ENCODE results near the gene ARAP1.
"Not testable (repeated sequence)": the region's sequence is repeated elsewhere in the genome, so short reads cannot be mapped to it uniquely, and the experiment has no call there.

ARAP1 gene

DNA sequence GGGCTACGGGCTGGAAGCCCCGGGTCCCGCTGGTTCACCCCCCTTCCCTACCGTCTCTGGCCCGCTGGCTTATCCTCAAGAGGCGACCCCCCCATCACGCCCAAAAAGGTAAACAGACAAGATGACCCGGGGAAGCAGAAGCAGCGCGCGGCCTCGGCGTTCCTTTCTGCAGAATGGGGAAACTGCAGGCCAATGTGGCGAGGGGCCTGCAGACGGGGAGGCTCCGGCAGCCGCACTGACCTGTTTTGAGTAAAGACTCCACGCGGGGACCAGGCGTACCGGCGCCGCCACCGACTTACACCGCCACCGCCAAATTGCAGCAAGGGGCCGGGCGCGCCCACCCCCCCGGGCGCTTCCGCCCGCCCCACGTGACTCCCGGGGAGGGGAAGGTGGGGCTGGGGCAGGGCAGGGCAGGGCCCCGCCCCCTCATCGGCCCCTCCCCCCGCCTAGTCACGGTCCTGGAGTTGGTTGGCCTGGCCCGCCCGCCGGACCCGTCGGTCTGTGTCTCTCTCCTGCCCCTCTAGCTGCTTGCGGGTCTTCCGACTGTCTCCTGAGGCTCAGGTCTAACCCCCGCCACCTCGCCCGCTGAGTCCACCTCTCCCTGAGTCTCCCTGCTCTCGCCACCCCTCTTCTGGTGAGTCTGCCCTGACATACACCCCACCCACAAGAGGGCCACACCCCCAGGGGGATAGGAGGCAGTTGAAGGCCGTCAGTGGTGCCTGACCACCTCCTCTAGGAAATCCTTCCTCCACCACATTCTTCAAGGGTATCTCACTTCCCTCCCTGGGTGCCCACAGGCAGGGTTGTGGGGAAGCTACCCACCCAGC is at the start of gene ARAP1:
Gene ARAP1, minus strand, starts transcription at position 321 of the 827 bp plus-strand sequence. CDS start 25,280 bp downstream, outside the sequence.
- peak; percentile 67 for DNase-seq

DNA sequence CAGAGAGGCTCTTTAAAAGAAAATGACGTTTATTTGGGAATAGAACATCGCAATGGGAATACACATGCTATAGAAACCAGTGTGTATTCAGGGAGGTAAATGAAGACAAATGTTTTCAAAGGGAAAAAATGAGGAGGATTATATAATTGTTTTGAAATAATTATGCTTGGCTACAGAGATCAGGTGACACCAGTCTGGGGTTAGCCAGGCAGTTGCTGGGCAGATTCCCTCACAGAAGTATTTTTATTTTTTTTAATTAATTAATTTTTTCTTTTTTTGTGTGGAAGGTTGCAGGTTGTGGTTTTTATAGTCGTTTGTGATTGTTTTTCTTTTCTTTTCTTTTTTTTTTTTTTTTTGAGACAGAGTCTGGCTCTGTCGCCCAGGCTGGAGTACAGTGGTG is 47.2 kb upstream of the ARAP1 start:
- DNase-seq = no peak

DNA sequence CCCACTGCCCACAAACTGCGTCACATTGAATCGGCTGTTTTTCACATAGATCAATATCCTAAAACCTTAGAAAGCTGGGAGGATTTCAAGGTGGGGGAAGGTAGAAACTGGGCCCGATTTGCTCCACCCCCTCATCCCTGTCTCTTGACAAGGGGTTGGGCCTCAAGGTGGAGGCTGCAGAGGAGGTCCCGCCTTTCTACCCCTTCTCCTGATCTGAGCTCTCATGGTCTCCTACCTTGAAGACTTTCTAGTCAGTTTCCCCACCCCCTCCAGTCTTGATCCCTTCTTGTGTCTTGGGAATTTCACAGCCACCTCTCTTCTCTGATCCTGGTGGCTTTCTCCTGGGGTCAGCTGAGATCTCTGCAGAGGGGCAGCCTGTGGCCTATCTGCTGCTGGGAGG is 46.2 kb upstream of the ARAP1 start:
- no peak for DNase-seq

DNA sequence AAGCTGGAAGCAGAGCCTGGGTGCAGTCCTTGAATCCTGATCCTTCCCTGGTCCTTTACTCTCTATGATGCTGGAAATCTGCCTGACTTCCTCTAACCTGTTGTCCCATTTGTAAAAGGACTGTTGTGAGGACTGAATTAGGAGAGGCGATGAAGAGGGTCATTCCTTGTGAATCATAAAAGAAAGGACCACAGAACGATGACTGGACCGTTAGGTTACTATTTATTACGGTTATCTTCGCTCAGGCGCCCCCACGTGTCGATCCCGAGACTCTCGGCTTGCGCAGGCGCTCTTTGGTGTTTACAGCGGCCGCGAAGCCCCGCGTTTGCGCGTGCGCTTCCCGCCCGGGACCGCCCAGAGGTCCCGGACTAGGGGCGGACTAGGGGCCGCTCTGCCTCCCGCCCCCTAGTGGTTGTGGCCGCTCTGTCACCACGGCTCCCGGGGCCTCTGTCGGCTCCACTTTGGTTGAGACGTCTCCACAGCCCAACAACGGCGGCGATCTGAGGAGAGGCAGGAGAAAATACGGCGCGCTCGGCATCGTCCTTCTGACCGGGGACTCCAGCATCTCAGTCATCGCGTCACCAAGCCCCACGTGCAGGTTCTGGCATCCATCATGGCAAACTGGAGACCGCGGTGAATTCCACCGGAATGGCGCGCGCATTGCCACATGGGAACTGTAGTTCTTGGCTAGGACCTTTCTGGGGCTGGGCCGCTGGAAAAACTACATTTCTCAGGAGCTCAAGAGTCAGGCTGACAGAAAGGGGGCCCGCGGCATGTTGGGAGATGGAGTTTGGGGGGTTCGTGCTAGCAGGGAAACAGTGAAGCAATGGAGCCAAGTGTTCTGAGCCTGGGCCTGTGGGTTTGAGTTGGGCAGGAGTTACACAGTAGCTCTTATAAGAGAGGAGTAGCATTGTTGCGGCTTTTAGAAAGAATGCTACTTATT is 41.5 kb upstream of the ARAP1 start, which contains the start of gene STARD10:
Gene STARD10, minus strand, starts transcription at position 623 of the 943 bp plus-strand sequence. CDS start 12,866 bp downstream, outside the sequence.
- peak; percentile 93 for DNase-seq

DNA sequence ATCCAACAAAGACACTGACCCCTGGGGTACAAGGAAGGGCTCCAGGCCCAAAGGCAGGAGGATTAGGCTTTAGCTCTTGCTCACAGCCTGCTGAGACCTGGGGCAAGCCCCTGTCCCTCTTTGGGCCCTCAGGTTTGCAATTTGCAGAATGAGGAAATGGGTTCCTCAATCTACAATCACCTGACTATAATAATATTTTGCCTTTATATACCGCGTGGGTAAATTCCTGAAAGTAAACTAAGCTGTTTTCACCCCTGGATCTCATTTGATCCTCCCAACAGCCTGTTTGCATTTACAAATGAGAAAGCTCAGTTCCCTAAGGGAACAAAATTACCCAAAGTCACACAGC is 40.8 kb upstream of the ARAP1 start:
- no peak for DNase-seq

DNA sequence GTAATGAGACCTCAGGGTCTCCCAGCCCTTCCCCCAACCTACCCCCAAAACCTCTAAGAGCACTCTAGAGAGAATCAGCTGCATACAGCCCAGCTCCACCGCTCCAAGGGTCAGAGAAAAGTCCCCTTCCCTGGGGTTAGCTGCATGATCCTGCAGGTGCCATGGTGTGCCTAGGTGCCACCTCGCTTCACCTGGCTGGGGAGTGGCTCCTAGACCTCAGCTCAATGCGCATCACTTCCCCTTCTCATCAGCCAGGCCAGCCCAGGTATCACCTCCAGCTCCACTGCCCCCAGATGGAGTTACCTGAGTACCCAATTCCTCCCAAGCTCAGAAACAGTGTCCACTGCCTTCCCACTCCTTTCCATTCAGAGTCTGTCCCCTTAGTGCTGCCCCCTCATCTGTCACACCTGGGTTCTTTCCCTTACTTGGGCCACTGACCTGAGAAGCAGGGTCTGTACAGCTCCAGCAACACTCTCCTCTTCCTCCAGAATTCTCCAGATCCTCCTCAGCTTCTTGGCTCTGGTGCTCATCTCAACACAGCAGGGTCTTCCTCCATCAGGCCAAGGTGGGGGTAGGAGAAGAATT is 40.3 kb upstream of the ARAP1 start:
- no peak for DNase-seq

DNA sequence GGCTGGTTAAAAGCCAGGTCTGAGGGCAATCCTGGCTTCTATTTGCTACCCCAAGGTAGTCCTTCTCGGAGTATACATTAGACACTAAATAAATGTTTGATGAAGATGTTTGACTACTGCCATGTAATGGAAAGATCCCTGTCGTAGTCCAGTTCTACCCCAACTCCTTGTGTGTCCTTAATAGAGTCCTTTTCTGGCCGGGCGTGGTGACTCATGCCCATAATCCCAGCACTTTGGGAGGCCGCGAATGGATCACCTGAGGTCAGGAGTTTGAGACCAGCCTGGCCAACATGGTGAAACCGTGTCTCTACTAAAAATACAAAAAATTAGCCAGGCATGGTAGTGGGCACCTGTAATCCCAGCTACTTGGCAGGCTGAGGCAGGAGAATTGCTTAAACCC is 39.0 kb upstream of the ARAP1 start:
- not testable (repeated sequence) for DNase-seq

DNA sequence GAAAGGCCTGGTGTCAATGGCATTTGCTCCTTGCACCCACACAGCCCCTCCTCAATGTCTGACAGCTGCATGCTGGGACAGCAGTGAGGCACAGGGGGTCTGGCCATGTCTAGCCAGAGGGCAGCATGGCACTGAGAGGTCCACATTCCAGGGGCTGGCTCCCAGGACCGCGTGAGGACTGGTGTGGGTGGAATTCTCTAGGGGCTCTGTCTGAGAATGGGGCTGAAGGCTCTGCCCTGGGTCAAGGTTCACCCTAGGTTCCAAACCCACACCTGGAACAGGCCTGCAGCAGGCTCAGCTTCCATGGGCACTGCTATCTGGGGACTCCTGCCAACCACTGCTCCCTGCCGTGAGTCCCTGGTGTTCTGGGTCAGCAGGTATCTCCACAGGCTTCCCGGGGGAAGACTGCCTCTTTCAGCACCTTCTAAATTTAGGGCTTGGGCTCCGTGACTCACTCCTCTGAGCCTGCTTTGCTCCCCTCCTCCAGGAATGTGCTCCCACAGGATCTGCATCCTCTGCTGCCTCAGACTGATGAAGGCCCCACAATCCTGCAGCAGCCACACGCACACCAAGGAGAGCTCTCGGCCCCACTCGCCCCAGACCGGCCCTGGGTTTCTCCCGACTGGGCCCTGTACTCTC is 37.4 kb upstream of the ARAP1 start:
- no peak for DNase-seq

DNA sequence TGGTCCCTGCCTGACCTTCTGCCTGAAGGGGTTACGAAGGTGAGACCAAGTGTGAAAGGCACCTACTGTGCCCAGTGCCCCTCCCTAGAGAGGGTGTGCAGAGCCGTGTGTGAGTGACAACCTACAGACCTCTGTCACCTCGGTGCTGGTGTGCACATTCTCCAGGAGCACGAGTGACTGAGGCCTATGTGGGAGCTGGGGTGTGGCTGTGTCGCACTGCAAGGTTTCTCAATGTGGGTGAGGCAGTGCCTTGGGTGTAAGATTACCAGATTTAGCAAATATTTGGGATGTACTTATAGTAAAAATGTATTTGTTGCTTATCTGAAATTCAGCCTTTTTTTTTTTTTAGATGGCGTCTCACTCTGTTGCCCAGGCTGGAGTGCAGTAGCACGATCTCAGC is 36.0 kb upstream of the ARAP1 start:
- DNase-seq = no peak

DNA sequence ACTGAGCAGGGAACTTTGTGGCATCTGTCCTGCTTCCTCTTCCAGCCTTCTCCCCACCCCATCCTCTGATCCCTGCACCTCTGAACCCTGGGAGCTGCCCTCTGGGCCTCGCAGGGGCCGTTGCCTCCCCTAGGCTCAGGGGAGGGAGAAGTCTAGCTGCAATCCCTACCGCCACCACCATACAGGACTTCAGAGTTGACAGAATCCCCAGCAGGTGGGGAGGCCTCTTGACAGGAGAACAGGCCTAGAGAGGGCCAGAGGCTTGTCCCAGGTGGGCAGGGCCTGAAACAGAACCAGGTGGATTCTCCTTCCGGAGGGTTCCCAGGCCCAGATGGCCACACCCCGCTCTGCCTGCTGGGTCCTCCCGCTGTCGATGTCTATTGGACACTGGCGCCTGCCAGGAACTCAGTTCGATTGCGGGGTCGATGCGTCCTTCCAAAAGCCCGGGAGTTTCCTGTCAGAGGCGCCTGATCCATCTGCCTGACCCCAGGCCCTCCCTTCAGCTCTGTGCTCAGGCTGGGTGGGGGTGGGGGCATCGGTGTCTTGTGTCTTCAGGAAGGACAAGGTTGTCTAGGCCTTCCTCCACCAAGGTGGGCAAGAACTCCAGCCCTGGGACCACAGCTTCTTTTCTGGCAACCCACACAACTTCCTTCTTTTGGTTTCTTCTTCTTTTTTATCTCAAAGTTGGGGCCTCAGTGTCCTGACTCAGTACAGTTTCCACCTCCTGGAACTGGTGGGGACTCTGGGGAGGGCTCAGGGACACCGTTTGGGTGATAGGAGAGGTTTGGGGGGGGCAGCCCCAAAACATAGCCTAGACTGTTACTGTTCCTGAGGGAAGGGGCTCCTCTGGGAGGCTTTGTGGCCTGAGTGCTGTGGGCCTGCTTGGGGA is 35.3 kb upstream of the ARAP1 start:
- DNase-seq = no peak

DNA sequence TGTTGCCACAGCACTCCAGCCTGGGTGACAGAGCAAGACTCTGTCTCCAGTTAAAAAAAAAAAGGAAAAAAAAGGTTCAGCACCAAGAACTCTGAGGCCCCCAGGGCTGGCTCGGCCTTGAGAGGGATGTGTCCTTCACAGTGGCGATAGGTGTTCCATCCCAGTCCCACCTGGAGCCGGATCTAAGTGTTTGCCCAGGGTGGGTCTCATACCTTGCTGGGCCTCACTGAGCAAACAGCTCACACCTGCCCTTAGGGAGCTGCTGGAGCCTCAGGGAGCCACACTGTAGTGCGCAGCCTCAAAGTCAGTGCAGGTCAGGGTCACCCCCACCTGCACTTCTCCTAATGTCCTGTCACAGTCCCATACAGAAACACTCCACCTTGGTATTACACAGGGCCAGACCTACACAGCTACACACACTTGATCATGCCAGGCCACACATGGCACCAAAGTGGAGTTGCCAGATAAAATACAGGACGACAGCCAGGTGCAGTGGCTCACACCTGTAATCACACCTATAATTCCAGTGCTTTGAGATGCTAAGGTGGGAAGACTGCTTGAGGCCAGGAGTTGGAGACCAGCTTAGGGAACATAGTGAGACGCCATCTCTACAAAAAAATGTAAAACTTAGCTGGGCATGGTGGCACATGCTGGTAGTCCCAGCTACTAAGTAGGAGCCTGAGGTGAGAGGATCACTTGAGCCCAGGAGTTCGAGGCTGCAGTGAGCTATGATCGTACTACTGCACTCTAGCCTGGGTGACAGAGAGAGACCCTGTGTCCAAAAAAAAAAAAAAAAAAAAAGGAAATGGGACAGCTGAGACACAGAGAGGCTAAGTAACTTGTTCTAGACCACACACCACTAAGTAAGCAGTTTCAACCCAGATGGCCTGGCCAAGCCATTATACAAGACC is 34.4 kb upstream of the ARAP1 start:
- no peak for DNase-seq

DNA sequence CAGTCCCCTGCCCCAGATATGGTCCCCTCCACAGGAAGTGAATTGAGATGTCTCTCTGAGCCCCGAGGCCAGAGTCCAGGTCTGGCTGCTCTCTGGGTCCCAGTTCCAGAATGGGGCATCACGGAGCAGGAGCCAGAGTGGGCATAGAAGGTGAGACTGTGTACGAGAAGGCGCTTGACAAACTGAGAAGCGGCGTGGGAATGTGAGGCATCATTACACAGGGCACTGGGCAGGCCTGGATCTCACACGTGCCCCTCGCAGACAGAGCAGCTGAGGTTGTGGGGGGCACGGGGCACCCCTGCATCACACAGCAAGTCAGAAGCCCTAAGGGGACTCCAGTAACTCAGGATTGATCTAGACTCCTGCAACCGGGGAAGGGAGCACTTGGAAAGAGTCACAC is 32.5 kb upstream of the ARAP1 start:
- DNase-seq = no peak

DNA sequence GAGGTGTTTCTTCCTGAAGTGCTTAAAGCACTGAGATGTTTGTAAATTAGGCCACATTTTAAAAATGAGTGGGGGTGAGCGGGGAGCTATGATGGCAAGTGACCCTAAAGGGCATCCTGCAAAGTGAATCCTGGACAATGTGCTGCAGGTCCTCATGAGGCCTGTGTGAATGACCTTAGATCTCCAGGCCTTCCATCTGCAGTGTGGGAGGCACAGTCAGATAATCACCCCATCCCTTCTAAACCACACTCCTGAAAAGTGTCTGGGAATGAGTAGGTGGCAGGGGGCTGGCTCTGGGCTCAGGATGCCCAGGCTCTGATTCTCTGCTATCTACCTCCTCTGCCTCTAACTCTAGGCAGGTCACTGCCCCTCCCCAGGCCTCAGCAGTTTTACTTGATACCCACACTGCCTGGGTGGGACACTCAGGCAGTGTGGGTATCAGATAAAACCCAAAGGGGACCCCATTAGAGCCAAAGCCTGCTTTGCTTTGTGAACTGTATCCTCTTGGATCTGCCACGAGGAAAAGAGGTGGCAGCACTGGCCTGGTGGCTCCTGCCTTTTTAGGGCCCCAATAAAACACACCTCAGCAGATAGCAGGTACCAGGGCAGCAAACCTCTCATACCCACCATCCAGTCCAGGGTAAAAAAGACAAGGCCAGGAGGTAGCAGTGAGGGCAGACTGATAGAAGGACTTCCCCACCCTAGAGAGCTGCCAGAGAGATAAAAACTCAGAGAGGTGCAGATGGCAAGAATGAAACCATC is 31.1 kb upstream of the ARAP1 start:
- DNase-seq = no peak

DNA sequence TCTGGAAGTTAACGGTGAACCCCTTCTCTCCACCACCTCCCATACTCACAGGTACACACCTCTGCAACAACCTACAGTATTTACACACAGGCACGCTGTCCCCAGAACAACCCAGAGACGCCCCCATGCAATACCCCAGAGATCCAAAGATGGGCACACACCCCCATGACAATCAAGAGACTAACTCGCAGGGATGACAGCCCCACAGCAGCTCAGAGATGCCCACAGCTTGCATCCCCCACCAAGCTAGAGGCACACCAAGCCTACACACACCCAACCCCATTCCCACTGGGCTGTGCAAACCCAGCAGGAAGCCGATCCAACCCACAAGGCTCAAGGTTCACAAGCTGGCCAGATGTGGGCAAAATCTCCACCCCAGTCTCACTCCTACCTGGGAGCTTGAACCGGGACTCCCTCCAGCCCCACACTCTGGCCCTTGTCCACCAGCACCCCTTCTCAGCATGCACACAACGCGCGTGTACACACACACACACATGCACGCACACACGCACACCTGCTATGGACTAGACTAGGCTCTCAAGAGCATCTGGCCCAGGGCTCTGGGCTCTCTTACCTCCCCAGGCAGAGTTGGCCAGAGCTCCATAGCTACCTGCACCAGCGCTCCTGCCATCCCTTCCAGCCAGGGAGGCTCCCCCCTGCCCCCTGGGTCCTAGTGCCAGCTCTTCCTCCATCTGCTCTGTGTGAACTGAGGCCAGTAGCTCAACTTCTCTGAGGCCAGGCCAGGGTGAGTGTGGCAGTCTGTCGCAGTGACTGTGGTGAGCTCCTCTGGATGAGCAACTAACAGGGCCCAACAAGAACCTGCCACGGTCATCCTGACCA is 30.1 kb upstream of the ARAP1 start:
- no peak for DNase-seq

DNA sequence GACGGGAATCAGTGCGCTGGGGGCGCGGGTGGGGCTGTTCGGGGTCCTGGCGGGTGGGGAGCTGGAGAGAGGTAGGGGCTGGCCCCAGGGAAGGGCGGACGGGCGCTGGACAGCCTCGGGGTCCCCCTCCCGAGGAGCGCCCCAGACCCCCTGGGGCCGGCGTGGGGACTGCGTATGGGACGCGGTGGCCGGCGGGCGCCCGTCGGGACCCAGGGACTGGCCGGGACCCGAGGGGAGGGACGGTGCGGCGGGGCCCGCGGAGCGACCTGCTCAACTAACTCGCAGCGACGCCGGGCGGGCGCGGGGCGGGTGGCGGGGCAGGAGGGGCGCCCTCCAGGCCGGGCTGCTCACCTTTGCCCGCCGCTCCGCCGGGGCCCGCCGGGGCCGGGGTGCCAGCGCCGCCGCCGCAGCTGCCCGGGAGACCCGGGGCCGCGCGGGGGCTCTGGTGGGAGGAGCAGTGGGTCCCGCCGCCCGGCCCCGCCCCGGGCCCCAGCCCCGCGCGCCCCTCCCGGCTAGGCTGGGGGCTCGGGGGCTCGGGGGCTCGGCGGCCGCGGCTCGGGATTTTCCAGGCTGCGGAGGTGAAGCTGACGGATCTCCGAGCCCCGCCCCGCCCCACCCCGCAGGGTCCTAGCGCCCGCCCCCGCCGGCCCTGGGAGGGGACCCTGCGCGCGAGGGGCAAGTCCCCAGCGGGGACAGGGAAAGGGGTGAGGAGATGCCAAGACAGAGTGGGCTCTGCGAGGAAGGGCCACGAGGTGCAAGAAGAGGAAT is 29.3 kb upstream of the ARAP1 start:
- DNase-seq = peak; percentile 42

DNA sequence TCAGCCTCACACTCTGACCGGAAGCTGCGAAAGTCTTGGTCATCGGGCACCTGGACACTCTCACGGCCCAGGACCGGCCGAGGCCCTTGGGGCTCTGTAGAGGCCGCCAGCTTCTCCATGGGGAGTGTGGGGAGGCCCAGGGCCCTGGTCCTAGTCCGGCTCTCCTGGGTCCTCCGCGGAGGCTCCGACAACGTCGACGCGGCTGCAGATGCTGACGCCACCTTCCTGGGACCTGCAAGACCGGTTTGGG is 28.8 kb upstream of the ARAP1 start:
- DNase-seq = no peak

DNA sequence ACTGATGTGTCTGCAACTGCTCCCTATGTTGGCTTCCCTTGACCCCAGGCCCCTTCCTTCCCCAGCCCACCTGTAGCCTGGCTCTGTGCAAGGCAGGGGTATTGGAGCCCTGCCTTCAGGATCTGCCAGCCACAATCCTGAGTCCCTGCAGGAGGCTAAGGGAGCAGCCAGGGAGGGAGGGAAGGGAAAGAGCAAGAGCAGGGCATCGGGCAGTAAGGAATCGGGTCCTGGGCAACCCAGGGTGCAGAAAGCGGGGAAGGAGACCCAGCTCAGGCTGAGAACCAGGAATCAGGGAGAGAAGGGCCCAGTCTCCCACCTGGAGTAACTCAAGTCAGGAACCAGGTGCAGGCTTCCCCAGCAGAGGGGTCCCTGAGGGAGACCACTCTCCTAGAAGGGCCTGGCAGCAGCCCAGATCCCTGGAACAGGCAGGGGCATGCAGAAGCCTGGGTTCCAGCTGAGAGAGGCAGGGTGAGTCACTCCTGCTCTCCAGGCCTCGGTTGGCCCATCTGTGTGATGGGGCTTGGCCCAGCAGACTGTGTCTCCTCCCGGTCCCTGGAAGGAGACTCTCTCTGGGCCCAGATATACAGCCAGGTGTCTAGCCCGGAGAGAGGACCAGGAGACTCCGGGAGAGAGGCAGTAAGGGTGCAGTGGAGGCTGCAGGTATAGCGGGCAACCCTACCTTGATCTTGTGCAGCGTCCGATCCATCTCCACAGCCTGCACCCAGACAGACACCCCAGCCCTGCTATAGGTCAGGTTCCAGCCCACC is 28.3 kb upstream of the ARAP1 start:
- DNase-seq = no peak
